SK-N-SH treated with all-trans-retinoic acid at 6 μM for 48 hours (cell line): Measurements from ENCODE around the gene AMOTL2.

Experiments used
- BACH2 ChIP-seq: fragments of 250-450 bp; sonication (Bioruptor Pico); IDR thresholded peaks from 2 replicates; pipeline ENCODE4 v1.9.0; 2021; ENCODE audit warnings: mild to moderate bottlenecking, borderline replicate concordance
- CSDC2 ChIP-seq: fragments of 250-450 bp; sonication (Bioruptor Pico); IDR thresholded peaks from 2 replicates; pipeline ENCODE4 v1.5.0; 2020; ENCODE audit warnings: mild to moderate bottlenecking, moderate library complexity
- ESRRG ChIP-seq: fragments of 250-450 bp; sonication (Bioruptor Pico); IDR thresholded peaks from 2 replicates; pipeline ENCODE4 v1.6.1; 2021; ENCODE audit warnings: mild to moderate bottlenecking
- GLIS3 ChIP-seq: fragments of 250-450 bp; sonication (Bioruptor Pico); IDR thresholded peaks from 2 replicates; pipeline ENCODE4 v1.5.0; 2020; ENCODE audit warnings: mild to moderate bottlenecking, moderate library complexity
- TF ChIP-seq, protein P1 (sequence below): fragments of 250-450 bp; sonication (Bioruptor Pico); IDR thresholded peaks from 2 replicates; pipeline ENCODE4 v1.8.0; 2020; ENCODE audit warnings: mild to moderate bottlenecking, moderate library complexity, borderline replicate concordance

DNA sequence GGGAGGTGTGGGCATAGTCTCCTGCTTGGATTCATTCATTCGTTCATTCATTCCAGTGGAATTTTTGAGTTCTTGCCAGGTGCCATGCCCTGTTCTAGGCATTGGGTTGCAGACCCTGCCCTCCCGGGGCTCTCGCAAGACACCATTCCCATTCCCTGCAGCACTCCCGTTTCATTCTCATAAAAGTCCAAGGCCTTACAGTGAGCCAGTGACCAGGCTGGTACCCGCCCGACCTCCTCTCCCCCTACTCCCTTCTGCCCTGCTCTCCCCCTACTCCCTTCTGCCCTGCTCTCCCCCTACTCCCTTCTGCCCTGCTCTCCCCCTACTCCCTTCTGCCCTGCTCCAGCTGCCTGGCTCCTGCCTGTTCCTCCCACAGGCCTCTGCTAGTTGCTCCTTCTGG is 41.9 kb downstream of the AMOTL2 start:
- TF ChIP-seq GLIS3 (CRISPR knock-in tag) (no peak), BACH2 (CRISPR knock-in tag) (no peak), ESRRG (CRISPR knock-in tag) (no peak), CSDC2 (CRISPR knock-in tag) (no peak)
- TF ChIP-seq, protein P1, sequence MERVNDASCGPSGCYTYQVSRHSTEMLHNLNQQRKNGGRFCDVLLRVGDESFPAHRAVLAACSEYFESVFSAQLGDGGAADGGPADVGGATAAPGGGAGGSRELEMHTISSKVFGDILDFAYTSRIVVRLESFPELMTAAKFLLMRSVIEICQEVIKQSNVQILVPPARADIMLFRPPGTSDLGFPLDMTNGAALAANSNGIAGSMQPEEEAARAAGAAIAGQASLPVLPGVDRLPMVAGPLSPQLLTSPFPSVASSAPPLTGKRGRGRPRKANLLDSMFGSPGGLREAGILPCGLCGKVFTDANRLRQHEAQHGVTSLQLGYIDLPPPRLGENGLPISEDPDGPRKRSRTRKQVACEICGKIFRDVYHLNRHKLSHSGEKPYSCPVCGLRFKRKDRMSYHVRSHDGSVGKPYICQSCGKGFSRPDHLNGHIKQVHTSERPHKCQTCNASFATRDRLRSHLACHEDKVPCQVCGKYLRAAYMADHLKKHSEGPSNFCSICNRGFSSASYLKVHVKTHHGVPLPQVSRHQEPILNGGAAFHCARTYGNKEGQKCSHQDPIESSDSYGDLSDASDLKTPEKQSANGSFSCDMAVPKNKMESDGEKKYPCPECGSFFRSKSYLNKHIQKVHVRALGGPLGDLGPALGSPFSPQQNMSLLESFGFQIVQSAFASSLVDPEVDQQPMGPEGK (CRISPR knock-in tag): no peak
